Mammary epithelial cell (primary cell): ENCODE data around the gene ECEL1.

Experiments used
- EZH2 ChIP-seq: IDR thresholded peaks from 2 replicates; pipeline ENCODE4 v1.6.1; 2012; ENCODE audit warnings: low read length, inconsistent platforms, borderline replicate concordance
- TF ChIP-seq, protein P1 (sequence below), 2 donors: IDR thresholded peaks in 1 of 2; conservative IDR thresholded peaks in 1 of 2; 2 replicates each; pipeline ENCODE4 v1.5.1; 2011 to 2012; ENCODE audit warnings: inconsistent platforms in 2 of 2, low read length in 2 of 2, mild to moderate bottlenecking in 2 of 2, control low read depth in 1 of 2, low read depth in 1 of 2; ENCODE audit not compliant: insufficient read depth in 1 of 2; ENCODE audit errors: extremely low read depth in 1 of 2

DNA sequence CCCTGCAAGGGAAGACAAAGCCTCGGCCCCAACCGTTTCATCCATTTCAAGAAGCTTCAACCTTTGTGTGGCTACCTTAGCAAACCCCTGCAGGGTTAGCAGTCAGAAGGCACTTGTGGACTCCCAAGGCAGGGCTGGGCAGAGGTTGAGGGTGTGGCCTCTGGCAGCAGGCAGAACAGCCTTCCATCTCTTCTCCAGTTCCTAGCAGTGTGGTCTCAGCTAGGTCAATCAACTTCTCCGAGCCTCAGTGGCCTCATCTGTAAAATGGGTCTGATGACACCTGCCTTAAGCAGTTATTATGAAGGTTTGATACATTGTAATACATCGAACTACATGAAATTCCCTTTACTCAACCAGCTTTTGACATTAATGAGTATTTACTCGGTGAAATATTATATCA is 25.7 kb upstream of the ECEL1 start:
- TF ChIP-seq, protein P1, sequence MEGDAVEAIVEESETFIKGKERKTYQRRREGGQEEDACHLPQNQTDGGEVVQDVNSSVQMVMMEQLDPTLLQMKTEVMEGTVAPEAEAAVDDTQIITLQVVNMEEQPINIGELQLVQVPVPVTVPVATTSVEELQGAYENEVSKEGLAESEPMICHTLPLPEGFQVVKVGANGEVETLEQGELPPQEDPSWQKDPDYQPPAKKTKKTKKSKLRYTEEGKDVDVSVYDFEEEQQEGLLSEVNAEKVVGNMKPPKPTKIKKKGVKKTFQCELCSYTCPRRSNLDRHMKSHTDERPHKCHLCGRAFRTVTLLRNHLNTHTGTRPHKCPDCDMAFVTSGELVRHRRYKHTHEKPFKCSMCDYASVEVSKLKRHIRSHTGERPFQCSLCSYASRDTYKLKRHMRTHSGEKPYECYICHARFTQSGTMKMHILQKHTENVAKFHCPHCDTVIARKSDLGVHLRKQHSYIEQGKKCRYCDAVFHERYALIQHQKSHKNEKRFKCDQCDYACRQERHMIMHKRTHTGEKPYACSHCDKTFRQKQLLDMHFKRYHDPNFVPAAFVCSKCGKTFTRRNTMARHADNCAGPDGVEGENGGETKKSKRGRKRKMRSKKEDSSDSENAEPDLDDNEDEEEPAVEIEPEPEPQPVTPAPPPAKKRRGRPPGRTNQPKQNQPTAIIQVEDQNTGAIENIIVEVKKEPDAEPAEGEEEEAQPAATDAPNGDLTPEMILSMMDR (conservative IDR thresholded peaks at IDR 0.05 in 1 of 2, IDR thresholded peaks at IDR 0.05 in 1 of 2; ENCODE audit: extremely low read depth in 1 of 2, insufficient read depth in 1 of 2, low read depth in 1 of 2, low read length in 2 of 2), result no peak
- no peak for TF ChIP-seq EZH2
